Amygdala (tissue), 56 donors: Measurements from ENCODE around the gene EYA3.
"Not testable (repeated sequence)": the region's sequence is repeated elsewhere in the genome, so short reads cannot be mapped to it uniquely, and the experiment has no call there.

Source experiments
- DNase-seq, 56 donors: peaks; one replicate each; lab custom pipeline; 2025; lab: John Stamatoyannopoulos, UW

The EYA3 gene

DNA sequence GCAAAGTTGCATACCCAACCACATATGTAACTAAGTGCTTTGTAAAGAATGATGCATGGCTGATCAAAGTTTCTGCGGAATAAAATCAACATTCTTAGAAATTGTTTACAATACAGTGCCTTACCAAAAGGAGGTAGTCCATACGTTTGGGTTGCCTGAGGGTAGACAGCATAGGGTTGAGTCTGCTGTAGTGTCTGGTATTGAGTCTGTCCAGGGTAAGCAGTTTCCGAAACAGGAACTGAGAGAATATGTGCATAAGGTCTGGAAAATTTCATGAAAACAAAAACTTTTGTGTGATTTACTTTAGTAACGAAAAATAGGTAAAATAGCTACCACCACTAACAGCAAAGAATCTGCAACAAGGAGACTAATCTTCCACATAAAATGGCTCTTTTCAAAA is 53.0 kb downstream of the EYA3 start:
- no peak for DNase-seq

DNA sequence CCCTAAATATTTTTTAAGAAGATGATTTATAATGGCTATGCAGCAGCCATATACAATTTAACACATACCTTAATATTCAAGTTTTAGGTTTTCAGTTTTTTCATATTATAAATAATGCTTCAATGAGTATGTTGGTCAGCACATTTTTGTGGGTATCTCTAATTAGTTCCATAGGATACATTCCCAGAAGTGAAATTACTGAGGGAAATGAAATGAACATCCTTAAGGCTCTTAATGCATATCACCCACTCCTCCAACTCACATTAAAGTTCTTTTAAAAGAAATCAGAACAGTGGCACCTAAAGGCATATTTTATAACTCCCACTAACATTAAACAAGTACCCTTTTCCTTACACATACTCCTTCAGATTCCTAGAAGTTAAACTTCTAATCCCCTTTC is 56.1 kb downstream of the EYA3 start:
- DNase-seq = no peak

DNA sequence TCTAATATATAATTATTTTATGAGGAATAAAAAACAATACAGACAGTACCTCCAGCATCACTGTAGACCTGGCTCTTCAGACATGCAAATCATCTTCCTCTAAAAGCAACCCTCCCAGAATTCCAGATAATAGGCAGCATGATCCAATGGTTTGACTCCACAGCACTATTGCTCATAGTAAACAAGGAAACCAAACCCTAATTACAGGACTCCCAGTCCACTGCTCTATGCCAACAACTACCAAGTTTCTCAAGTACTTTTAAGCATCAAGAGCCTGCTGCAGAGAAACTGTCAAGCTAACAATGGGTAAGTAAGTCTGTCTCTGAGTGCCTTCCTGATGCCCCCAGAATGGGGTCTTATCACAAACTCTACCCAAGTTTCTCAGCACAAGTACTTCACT is 57.2 kb downstream of the EYA3 start:
- DNase-seq = no peak

DNA sequence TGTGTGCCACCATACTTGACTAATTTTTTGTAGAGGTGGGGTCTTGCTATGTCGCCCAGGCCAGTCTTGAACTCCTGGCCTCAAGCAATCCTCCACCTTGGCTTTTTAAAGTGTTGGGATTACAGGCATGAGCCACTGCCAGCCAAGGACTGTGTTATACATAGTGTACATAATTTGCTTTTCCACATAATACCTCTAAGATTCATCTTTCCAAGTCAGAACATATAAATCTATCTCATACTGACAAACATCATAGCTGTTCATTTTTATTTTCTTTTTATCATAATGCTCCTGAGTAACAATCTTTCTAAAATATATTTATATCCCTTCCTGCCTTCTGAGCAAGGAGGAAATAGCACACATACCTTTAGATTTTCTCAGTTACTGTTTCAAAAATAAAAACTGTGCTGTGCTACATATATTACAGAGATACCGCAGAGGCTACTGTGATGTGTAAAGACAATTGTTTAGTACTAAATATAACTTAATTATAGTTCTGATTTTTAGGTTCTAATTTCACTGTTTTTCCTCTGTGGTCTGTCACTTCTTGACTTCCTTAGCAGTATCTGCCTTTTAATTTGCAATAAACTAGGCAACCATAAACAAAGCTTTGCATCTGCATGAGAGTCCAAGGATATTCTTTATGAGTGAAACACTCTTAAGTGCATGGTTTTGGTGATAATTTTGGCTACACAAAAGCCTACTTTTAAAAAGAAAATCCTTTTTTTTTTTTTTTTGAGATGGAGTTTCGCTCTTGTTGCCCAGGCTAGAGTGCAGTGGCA is 59.3 kb downstream of the EYA3 start:
- no peak for DNase-seq

DNA sequence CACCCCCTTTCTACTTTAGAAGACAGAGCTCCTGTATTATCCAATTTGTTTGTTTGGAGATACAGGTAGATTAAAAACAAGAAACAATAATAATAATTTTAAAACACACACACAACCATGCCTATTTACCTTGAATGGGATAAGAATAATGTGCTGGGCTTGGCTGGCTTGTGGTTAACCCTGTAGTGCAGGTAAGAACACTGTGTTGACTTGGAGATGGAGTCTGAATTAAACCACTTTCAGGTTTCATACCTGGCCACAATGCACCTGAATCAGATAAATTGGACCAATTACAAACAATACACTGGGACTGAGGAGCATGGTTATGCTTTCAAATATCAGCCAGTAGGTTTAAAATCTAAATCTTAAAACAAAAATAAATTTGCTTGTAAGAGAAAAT is 60.8 kb downstream of the EYA3 start:
- no peak for DNase-seq

DNA sequence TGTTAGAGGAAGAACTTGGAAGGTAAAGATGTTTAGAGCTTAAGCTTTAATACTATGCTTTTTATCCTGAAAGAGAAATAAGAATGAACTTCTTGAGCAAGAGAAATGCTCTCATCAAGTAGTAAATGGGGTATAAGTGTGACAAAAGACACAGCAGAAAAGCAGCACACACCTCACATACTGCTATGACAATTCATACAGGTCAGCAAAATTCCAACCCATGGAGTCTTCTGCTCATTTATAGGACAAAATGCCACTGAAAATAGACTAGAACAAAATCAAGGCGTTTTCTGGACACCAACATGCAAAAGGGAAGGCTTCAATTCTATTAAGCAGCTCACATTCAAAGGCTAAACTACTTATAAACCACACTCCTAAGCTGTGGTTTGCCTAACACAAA is 61.2 kb downstream of the EYA3 start:
- no peak for DNase-seq

DNA sequence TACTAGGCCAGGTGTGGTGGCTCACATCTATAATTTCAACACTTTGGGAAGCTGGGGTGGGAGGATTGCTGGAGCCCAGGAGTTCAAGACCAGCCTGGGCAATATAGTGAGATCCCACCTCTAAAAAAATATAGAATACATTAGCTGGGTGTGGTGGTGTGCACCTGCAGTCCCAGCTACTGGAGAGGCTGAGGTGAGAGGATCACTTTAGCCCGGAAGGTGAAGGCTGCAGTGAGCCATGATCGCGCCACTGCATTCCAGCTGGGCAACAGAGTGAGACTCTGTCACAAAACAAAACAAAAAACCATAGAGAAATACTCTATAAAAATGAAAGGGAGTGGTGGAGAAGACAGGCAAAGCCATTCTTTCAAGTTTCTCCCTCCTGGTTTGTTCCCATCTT is 62.1 kb downstream of the EYA3 start:
- no peak for DNase-seq

DNA sequence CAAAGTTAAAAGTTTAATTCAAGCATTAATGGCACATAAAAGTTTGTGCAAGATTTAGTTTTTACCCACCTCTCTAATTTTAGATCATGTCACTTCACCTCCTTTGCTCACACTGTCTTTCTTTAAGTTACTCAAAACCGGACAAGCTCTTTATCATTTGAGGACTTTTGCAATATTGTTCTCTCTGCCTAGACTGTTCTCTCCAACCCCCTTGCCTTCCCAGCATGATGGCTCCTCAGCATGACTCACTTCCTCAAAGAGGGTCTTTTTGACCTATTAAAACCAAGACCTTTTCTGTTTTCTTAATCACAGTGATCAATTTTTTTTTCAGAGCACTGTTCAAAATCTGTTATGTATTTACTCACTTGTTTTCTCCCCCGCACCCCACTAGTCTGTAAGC is 67.3 kb downstream of the EYA3 start:
- no peak for DNase-seq

DNA sequence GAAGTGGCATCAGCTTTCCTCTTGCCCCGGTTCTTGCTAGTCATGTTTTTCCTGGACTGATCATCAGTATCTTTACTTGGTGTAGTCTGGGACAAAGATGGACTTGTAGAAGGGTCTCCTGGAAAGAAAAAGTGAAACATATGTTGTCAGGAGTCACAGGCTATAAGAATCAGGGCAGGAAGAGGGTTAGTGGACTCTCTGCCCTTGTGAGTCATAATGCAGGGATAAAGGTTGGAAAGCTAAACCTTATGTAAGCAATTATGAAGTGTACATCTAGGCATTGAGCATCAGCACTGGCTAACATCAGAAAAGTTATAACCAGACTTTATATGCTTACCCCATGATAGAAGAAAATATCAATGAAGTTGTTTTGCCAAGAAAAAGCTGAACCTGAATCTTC is 77.4 kb downstream of the EYA3 start:
- no peak for DNase-seq

DNA sequence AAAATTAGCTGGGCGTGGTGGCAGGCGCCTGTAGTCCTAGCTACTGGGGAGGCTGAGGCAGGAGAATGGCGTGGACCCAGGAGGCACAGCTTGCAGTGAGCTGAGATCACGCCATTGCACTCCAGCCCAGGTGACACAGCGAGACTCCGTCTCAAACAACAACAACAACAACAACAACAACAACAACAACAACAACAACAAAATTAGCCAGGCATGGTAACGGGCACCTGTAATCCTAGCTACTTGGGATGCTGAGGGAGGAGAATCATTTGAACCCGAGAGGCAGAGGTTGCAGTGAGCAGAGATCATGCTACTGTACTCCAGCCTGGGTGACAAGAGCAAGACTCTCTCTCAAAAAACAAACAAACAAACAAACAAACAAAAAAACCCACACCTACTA is 85.3 kb downstream of the EYA3 start:
- not testable (repeated sequence) for DNase-seq

DNA sequence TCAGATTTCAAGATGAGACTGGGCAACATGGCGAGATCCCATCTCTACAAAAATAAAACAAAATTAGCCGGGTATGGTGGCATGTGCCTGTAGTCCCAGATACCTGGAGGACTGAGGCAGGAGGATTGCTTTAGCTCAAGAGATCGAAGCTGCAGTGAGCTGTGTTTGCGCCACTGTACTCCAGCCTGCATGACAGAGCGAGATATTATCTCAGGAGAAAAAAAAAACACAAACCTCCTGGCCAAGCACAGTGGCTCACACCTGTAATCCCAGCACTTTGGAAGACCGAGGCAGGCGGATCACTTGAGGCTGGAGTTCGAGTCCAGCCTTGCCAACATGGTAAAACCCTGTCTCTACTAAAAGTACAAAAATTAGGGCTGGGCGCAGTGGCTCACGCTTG is 85.8 kb downstream of the EYA3 start:
- DNase-seq = no peak

DNA sequence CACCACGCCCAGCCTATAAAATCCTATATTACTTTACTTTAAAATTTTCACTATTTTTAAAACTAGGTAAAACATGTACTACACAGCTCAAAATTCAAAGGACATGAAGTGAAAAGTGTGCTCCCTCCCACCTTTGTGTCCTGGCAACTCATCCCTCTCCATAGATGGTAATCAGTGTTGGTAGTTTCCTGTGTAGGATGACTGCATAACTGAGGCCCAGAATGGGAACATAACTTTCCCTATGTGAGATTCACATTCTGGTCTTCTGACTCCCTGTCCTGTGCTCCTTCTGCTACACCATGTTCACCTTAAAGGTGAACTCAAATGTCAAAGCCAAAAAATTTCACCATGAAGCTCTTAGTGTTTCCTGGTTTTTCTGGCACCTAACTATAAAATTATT is 89.4 kb downstream of the EYA3 start:
- no peak for DNase-seq

DNA sequence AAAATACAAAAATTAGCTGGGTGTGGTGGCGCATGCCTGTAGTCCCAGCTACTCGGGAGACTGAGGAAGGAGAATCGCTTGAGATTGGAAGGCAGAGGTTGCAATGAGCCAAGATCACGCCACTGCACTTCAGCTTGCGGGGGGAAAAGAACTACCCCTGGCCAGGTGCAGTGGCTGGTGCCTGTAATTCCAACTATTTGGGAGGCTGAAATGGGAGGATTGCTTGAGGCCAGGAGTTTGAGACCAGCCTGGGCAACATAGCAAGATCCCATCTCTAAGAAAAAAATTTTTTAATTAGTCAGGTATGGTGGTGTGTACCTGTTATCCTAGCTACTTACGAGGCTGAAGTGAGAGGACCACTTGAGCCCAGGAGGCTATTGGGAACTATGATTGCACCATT is 93.9 kb downstream of the EYA3 start:
- not testable (repeated sequence) for DNase-seq

DNA sequence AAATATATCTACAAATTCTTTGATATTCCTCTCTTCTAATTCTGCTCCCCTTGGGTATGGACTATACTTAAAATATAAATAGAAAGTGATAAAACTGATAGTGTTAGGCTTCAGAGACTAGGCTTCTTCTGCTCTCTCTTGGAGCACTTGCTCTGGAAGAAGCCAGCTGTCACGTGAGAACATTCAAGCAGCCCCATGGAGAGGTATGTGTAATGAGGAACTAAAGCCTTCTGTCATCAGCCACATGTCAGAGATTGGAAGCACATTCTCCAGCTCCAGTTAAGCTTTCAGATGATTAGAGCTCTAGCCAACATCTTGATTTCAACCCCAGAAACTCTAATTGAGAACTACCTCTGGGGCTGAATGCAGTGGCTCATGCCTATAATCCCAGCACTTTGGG is 94.3 kb downstream of the EYA3 start:
- no peak for DNase-seq

DNA sequence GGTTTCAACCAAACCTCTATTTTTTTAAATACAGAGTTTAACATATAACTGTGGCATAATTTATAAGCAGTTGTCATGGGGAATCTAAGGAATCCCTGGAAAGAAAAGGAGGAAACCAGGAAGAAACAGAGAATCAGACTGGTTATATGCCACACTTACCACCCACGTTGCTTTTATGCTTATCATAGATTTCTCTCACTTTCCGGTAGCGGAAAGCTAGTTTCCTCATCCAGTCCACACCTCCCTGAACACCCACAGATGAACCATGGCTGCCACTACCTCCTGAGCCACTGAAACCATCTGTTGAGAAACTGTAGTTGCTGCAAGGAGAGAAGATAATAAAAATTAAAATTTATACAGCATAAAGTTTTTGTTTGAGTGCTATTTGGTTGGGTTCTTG is 95.2 kb downstream of the EYA3 start:
- peak in 5 of 56 donors; percentile 11 to 47 (median 20) for DNase-seq

DNA sequence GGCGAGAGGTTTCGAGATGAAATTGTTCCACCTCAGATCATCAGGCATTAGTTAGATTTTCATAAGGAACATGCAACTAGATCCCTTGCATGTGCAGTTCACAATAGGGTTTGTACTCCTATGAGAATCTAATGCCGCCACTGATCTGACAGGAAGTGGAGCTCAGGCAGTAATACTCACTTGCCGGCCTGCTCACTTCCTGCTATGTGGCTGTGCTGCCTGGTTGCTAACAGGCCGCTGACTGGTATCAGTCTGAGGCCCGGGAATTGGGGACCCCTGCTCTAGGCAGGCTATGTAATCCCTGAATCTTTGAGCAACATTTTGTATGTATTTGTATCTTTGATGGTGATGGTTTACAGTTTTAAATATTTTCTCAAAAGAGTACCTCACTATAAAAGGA is 96.1 kb downstream of the EYA3 start:
- DNase-seq = no peak

DNA sequence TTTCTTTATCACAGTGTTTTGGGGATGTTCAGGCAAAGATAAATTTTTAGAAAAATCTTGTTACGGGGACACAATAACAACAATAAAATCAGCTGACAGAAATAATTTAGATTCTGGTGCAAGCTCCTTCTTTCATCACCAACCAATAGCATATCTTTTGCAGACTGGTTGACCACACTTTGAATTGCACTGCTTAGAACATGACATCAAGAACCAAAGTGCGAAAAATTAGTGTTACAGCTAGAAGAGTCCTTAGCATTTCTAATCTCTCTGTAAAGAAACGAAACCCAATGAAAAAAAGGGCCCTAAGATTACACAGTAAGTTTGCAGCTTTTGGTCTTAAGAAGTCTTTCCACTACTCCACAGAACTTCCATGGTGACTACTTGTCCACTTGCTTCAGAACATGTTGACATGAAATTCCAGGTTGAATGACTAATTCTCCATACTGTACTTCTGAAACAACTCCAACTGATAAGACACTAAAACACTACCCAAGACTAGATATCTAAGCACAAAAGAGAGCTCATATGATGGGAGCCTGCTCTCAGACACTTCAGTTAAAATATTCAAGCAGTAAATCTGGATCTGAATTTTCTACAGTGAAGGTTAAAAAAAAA is 97.4 kb downstream of the EYA3 start:
- DNase-seq = no peak

DNA sequence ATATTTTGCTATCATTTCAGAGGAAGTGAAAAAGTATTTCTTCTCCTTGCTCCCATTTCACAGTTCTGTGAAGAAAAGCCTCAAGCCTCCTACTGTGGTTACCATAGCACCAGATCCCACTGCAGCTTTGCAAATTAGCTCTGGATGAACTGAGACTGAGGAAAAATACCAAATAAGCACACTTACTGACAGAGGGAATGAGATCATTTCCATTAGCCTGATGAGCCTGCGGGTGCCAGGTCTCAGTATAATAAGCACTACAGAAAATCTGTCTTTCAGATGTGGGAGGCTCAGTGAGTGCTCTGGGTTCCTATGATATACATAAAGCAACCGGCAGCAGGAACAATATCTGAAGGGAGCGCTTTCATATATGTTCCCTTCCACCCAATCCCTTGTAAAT is 107.3 kb downstream of the EYA3 start:
- DNase-seq = peak in 16 of 56 donors; percentile 11 to 59 (median 46)

DNA sequence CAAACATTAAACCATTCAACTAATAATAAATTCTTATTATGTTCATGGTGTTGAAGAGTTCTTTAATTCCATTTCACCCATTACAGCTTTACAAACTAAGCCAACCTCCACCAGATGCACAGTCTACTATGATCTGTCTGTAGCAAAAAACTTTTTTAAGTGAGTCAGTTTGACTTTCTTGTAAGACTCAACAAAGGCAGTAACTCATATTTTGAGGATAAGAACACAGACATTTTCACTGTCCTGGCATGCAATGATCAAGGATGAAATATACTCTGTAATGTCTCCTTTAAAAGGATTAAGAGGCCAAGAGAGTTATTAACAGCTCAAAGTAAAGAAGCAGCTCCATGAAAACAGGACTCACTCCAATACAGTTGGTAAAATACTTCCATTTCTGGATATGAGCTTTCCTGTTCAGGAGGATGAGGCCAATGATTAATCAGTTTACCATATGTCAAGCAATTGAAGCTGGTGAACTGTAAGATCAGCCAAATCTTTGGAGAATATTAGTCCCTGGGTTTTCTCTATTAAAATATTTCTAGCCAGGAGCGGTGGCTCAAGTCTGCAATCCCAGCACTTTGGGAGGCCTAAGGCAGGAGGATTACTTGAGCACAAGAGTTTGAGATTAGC is 108.1 kb downstream of the EYA3 start:
- no peak for DNase-seq

DNA sequence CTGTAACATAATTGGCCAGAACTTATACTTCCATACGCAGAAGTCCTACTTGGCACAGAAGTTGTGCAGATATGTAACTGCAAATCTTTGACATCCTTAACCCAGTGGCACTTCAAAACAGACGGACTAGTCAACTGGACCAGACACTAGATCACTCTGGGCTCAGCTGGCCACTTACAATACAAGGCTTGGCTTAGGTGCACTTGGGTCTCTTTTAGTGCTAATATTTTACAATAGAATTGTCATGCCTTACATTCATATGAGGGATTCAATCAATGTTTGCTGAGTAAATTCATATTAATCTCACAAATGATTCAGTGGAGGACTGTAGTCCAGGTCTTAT is 108.6 kb downstream of the EYA3 start:
- no peak for DNase-seq

DNA sequence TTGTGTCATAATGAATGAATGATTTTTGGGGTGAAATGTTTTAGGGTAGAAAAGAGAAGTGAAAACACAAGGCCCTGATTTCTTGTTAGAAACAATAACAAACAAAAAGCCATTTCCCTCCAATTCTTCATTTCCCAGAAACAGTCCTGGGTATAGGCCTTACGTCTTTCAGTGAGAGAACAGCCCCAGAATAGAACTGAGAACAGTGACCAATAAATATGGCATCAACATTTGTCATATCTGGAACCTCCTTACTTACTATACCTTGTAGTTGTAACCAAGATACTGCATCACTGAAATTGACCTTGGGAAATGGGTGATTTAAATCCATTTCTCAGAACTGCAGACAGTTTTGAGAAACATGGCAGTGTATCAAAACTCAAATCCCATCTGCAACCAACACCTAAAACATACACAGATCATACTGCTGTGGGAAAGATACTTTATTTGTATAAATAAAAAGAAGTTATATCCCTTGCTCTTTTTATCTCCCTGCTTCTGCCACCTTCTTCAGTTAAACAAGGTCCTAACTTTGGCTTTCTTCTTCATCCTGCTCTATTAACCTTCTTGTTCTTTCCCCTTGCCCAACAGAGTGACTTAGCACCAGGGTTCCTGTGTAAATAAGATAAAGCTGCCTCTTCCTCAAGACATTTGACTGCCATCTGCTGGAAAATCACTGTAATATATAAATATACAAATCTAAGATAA is 109.1 kb downstream of the EYA3 start:
- DNase-seq = peak in 1 of 56 donors; percentile 24

DNA sequence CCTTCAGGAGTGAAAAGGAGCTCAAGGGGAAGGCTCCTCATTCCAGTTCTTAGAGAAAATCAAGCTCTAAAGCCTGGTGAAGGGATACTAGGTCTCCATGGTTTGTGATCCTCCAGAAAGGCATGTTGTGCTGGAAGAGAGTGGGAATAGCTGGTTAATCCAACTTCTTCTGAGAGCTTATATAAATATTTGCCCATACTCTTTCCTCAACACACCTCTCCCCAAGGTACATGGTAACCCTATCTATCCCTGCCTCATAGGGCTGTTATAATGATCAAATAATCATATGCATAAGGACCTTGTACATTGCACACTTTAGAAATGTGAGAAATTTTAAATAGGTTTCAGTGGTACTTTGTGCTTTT is 114.0 kb downstream of the EYA3 start:
- no peak for DNase-seq
